Endodermal cell (in vitro differentiated cells): ENCODE data around the gene ASB12. TPM values are rescaled to one million over a fixed set of nuclear protein-coding genes. Genes with fewer than 3 reads are reported as not detected.
A peak's percentile ranks its signal among the peaks of the same experiment; 100 is the strongest.

Experiments used
- DNase-seq: peaks from one replicate; pipeline ENCODE4 v3.0.0-alpha.2; 2017
- H3K27ac ChIP-seq: 2 replicates; pipeline ENCODE4 v1.5.1; 2013; ENCODE audit warnings: mild to moderate bottlenecking, low read depth, low read length, moderate library complexity
- H3K27me3 ChIP-seq: 2 replicates; pipeline ENCODE4 v1.6.1; 2013; ENCODE audit warnings: mild to moderate bottlenecking, low read length, moderate library complexity; ENCODE audit not compliant: insufficient read depth, control insufficient read depth, poor library complexity, severe bottlenecking
- H3K36me3 ChIP-seq: 2 replicates; pipeline ENCODE4 v1.7.0; 2013; ENCODE audit warnings: mild to moderate bottlenecking, low read length, moderate library complexity; ENCODE audit not compliant: control insufficient read depth, insufficient read depth
- H3K4me1 ChIP-seq: one replicate; pipeline ENCODE4 v1.7.0; 2013; ENCODE audit warnings: low read length; ENCODE audit not compliant: control insufficient read depth, insufficient read depth
- H3K4me3 ChIP-seq: 2 replicates; pipeline ENCODE4 v1.5.1; 2013; ENCODE audit warnings: mild to moderate bottlenecking, low read length, moderate library complexity
- H3K9ac ChIP-seq: 2 replicates; pipeline ENCODE4 v1.6.1; 2013; ENCODE audit warnings: mild to moderate bottlenecking, low read length, moderate library complexity; ENCODE audit not compliant: poor library complexity, severe bottlenecking; ENCODE audit errors: extremely low read depth
- H3K9me3 ChIP-seq: 2 replicates; pipeline ENCODE4 v1.6.1; 2013; ENCODE audit warnings: mild to moderate bottlenecking, low read length, moderate library complexity; ENCODE audit not compliant: control insufficient read depth
- H3K27ac Mint-ChIP-seq: 2 replicates; pipeline ENCODE4 v1.8.0; 2020; ENCODE audit warnings: mixed read lengths
- H3K27me3 Mint-ChIP-seq: 2 replicates; pipeline ENCODE4 v1.8.0; 2021; ENCODE audit warnings: mild to moderate bottlenecking, mixed read lengths; ENCODE audit not compliant: insufficient read depth
- H3K36me3 Mint-ChIP-seq: 2 replicates; pipeline ENCODE4 v1.8.0; 2020; ENCODE audit warnings: low read depth, mixed read lengths
- H3K4me1 Mint-ChIP-seq: 2 replicates; pipeline ENCODE4 v1.8.0; 2020; ENCODE audit warnings: mixed read lengths
- H3K4me3 Mint-ChIP-seq: 2 replicates; pipeline ENCODE4 v1.8.0; 2020; ENCODE audit warnings: mild to moderate bottlenecking, moderate library complexity, mixed read lengths
- H3K9me3 Mint-ChIP-seq: 2 replicates; pipeline ENCODE4 v1.8.0; 2020; ENCODE audit warnings: mild to moderate bottlenecking, mixed read lengths
- WGBS, 2 experiments: methylation state at CpG; one replicate each; pipeline versions ENCODE4 v1.1.5 to v1.1.7; 2013; ENCODE audit warnings: missing lambda C conversion rate in 2 of 2, mixed read lengths in 1 of 2; ENCODE audit not compliant: insufficient coverage in 1 of 2, insufficient read length in 1 of 2; 5-methylcytosine and 5-hydroxymethylcytosine counted together
- total RNA-seq, 2 donors: library from RNA; stranded (reverse); fragmentation: NEBNext Ultra II Directional in 1 of 2; extraction: Animal tissue kit (Norgen Biotek cat#: 25700) in 1 of 2; gene quantifications; 2 replicates in 1 of 2; 3 replicates in 1 of 2; pipeline ENCODE4 v1.2.1, GENCODE V29; 2021
- TF ChIP-seq, protein P1 (sequence below): fragments of 200-600 bp; sonication (generic); conservative IDR thresholded peaks from 2 replicates; pipeline ENCODE4 v1.5.0; 2021; ENCODE audit warnings: antibody characterized with exemption, mild to moderate bottlenecking

The ASB12 gene
- total RNA-seq, 2 donors from 2014 or later = 0.48 to 0.53 TPM

GRCh38 chrX:64205735-64206501 lies 24.5 kb downstream of the ASB12 start:
- Histone ChIP-seq H3K9ac (peak overlapping the region; percentile 20), H3K27me3 (no peaks in the 10 kb centered on the region), H3K27ac (peak overlapping the region; percentile 57), H3K4me3 (peak overlapping the region; percentile 77), H3K9me3 (no peaks in the 10 kb centered on the region), H3K36me3 (no peaks in the 10 kb centered on the region), H3K4me1 (no peaks in the 10 kb centered on the region)
- peaks cover 2% of the 10 kb centered on the region for H3K27me3 Mint-ChIP-seq
- TF ChIP-seq, protein P1, sequence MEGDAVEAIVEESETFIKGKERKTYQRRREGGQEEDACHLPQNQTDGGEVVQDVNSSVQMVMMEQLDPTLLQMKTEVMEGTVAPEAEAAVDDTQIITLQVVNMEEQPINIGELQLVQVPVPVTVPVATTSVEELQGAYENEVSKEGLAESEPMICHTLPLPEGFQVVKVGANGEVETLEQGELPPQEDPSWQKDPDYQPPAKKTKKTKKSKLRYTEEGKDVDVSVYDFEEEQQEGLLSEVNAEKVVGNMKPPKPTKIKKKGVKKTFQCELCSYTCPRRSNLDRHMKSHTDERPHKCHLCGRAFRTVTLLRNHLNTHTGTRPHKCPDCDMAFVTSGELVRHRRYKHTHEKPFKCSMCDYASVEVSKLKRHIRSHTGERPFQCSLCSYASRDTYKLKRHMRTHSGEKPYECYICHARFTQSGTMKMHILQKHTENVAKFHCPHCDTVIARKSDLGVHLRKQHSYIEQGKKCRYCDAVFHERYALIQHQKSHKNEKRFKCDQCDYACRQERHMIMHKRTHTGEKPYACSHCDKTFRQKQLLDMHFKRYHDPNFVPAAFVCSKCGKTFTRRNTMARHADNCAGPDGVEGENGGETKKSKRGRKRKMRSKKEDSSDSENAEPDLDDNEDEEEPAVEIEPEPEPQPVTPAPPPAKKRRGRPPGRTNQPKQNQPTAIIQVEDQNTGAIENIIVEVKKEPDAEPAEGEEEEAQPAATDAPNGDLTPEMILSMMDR = peak; percentile 54
- peaks cover 2% of the 10 kb centered on the region for H3K4me1 Mint-ChIP-seq
- WGBS, 2 experiments = 2% methylated on average over 45 of the region's 45 CpGs; no CpG with 5 or more reads in 1 of the 2 experiments
- H3K4me3 Mint-ChIP-seq = peak overlapping the region; percentile 61
- peaks cover 57% of the 10 kb centered on the region for H3K9me3 Mint-ChIP-seq
- no peaks in the 10 kb centered on the region for H3K36me3 Mint-ChIP-seq
- DNase-seq = peak; percentile 96
- H3K27ac Mint-ChIP-seq = peak overlapping the region; percentile 58

- H3K9me3 ChIP-seq = no peaks in the 10 kb centered on the region
- H3K27ac ChIP-seq = peak within 1 kb of the TSS; percentile 66
- H3K4me3 Mint-ChIP-seq = peak within 1 kb of the TSS; percentile 61
- TF ChIP-seq, protein P1 = no peak
- H3K4me1 Mint-ChIP-seq = peaks cover 2% of the 10 kb centered on the region
- H3K4me3 ChIP-seq = peak within 1 kb of the TSS; percentile 77
- DNase-seq = no peak
- peak within 1 kb of the TSS; percentile 20 for H3K9ac ChIP-seq
- peaks cover 2% of the 10 kb centered on the region for H3K27me3 Mint-ChIP-seq
- 0% methylated on average over 29 of the region's 29 CpGs; no CpG with 5 or more reads in 1 of the 2 experiments for WGBS, 2 experiments
- H3K4me1 ChIP-seq = no peaks in the 10 kb centered on the region
- no peaks in the 10 kb centered on the region for H3K27me3 ChIP-seq
- peak within 1 kb of the TSS; percentile 58 for H3K27ac Mint-ChIP-seq
- H3K9me3 Mint-ChIP-seq = peaks cover 60% of the 10 kb centered on the region
- no peaks in the 10 kb centered on the region for H3K36me3 ChIP-seq
- no peaks in the 10 kb centered on the region for H3K36me3 Mint-ChIP-seq
Observed at GRCh38 chrX:64205441-64205734, 25.0 kb downstream of the ASB12 start, which contains the start of gene AMER1. Gene AMER1, minus strand, starts transcription at chrX:64205708. Its CDS starts 12,422 bp downstream, at chrX:64193286.

DNA sequence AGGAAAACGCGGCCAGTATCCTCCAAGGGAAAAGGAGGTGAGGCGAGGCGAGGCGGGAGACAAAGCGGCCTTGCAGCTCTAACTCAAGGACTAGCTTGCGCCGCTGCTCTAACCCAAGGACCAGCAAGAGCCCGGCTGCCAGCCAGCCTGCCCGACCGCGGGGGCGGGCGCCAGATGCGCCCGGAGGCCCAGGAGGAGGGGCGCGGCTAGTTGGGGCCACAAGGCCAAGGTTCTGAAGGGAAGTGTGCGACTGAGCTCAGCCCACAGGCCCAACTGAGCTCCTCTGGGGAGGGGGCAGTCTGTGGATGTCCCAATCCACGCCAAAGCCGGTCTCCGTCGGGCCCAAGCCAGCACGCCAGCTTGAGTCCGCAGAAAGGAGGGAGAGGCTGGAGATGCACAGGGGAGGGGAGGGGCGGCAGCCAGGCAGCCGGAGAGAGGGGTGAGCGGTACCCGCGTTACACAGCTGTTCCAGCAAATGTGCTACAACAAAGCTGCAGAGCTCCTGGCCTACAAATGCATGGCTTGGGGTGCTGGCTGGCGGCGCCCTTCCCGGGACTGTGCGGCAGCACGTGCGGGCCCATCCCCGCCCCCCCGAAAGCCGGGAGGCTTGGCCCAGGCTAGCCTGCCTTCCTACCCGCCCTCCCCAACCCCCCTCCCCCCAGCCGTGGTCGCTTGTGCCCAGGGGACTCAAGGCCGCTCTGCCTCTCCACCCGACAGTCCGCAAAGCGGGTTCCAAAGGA lies 25.5 kb downstream of the ASB12 start:
- Histone ChIP-seq H3K4me3 (peak overlapping the region; percentile 77), H3K27me3 (no peaks in the 10 kb centered on the region), H3K36me3 (no peaks in the 10 kb centered on the region), H3K9ac (no peak overlapping the region), H3K9me3 (no peaks in the 10 kb centered on the region), H3K4me1 (no peaks in the 10 kb centered on the region), H3K27ac (peak overlapping the region; percentile 66)
- Mint-ChIP-seq H3K4me1 (peaks cover 2% of the 10 kb centered on the region), H3K27ac (no peak overlapping the region), H3K4me3 (peak overlapping the region; percentile 61), H3K27me3 (peaks cover 2% of the 10 kb centered on the region), H3K9me3 (peaks cover 63% of the 10 kb centered on the region), H3K36me3 (no peaks in the 10 kb centered on the region)
- DNase-seq = peak; percentile 67
- 0 to 2% methylated on average over 1 to 37 of the region's 46 CpGs for WGBS, 2 experiments
- TF ChIP-seq, protein P1 = no peak
